Measurements from ENCODE around the gene CCDC51. TPM values are rescaled to one million over a fixed set of nuclear protein-coding genes. Genes with fewer than 3 reads are reported as not detected.
A peak's percentile ranks its signal among the peaks of the same experiment; 100 is the strongest.

Gene CCDC51
- total and polyA plus RNA-seq, 2 of the 13 experiments (the other 11 are each of a cell fraction or from before 2014, with no cell fraction given) = 18.1 to 29.4 TPM

- peak; percentile 30 for ATAC-seq
- no peak overlapping the region for H3K4me2 ChIP-seq (ENCODE audit: low read depth, low read length)
- no peak overlapping the region for H3K27ac ChIP-seq (ENCODE audit: extremely low read length, insufficient read depth, low read length)
- BruUV-seq (replicated peaks) = no TSS peak
- no peak overlapping the region for H3K4me3 ChIP-seq (replicated peaks in 1 of 3; ENCODE audit: insufficient read depth in 1 of 3, low read depth in 2 of 3, low read length in 3 of 3)
- H3K9ac ChIP-seq (ENCODE audit: insufficient read depth, low read depth, low read length) = no peak overlapping the region
- FAIRE-seq = no peak
- CTCF ChIA-PET (ENCODE audit: low intra/inter-chr PET ratio, low total read pairs) = interaction anchor here (4.8 kb wide), 1 partner anchor 36 kb away, joined by 117 read pairs; no protein-coding TSS in a partner anchor
- intact Hi-C loops (cut with micrococcal nuclease; ENCODE audit: unreplicated experiment) = no loop called here
- DNase-seq (ENCODE audit: low spot score) = no peak
- 40% methylated on average over 1 of the region's 11 CpGs for WGBS (ENCODE audit: low lambda C conversion rate)
- H4K20me1 ChIP-seq (ENCODE audit: insufficient read depth, low read length) = peaks cover 4% of the 10 kb centered on the region; the same call in 1 of the 2 replicates
- peaks cover 17% of the 10 kb centered on the region for H3K4me1 ChIP-seq (ENCODE audit: insufficient read depth, low read length)
- POLR2A ChIA-PET = interaction anchor here (0.7 to 4.0 kb wide), 6 partner anchors 20 to 41 kb away, joined by 3 to 71 read pairs (median 20); partner anchors contain the start of genes CCDC51, PLXNB1 and TMA7
- H3K79me2 ChIP-seq (ENCODE audit: insufficient read depth, low read length) = no peaks in the 10 kb centered on the region
- H3K27me3 ChIP-seq (ENCODE audit: control insufficient read depth in 1 of 2, insufficient read depth in 2 of 2, low read length in 2 of 2) = no peaks in the 10 kb centered on the region
- in situ Hi-C loops (cut with HindIII; ENCODE audit: extremely low pct_ligation_motif_present, low pct_unique_long_range_greater_than_20kb) = no loop called here
- H3K36me3 ChIP-seq (replicated peaks in 1 of 2; ENCODE audit: control insufficient read depth in 1 of 2, insufficient read depth in 2 of 2, low read length in 2 of 2) = peaks cover 5 to 6% of the 10 kb centered on the region in 2 experiments; a peak in 4 of 5 replicates
- no peaks in the 10 kb centered on the region for H3K9me3 ChIP-seq (ENCODE audit: low read length)
- no peak overlapping the region for H2AFZ ChIP-seq (ENCODE audit: low read length)
- TF ChIP-seq ARNT (IDR thresholded peaks at IDR 0.05) (no peak), ZBTB7A (CRISPR knock-in tag; IDR thresholded peaks at IDR 0.05) (no peak), THAP11 (CRISPR knock-in tag; IDR thresholded peaks at IDR 0.05) (no peak), PRPF4 (IDR thresholded peaks at IDR 0.05; ENCODE audit: low read depth, low read length, poor library complexity, severe bottlenecking) (no peak), BORCS8-MEF2B (CRISPR knock-in tag; IDR thresholded peaks at IDR 0.05) (peak; percentile 61), POLR2A (IDR thresholded peaks at IDR 0.05; ENCODE audit: insufficient read depth in 1 of 2, low read depth in 2 of 2, low read length in 2 of 2) (peak in 1 of 2 experiments; percentile 18; a peak in 1 of 4 replicates), IKZF5 (CRISPR knock-in tag; IDR thresholded peaks at IDR 0.05) (no peak), AGO1 (IDR thresholded peaks at IDR 0.05; ENCODE audit: low read depth, low read length, poor library complexity, severe bottlenecking) (peak; percentile 80), ZBTB21 (CRISPR knock-in tag; IDR thresholded peaks at IDR 0.05) (no peak), ZKSCAN5 (CRISPR knock-in tag; IDR thresholded peaks at IDR 0.05) (no peak), ZHX2 (IDR thresholded peaks at IDR 0.05; ENCODE audit: low read depth) (no peak), ZHX2 (CRISPR knock-in tag; IDR thresholded peaks at IDR 0.05; ENCODE audit: borderline replicate concordance) (no peak), CBFB (CRISPR knock-in tag; IDR thresholded peaks at IDR 0.05) (no peak), ZNF678 (CRISPR knock-in tag; IDR thresholded peaks at IDR 0.05) (no peak), NFKBIZ (CRISPR knock-in tag; IDR thresholded peaks at IDR 0.05) (no peak), RBM22 (optimal IDR thresholded peaks at IDR 0.05; ENCODE audit: low read length) (peak; percentile 10), ZSCAN25 (CRISPR knock-in tag; IDR thresholded peaks at IDR 0.05) (no peak), BRF2 (CRISPR knock-in tag; IDR thresholded peaks at IDR 0.05) (no peak)
These were observed 41.1 kb downstream of the CCDC51 start for GRCh38 chr3:48398701-48399386.

Measured in HepG2 (cell line).